ENCODE results near the gene OLFML2A. TPM values are rescaled to one million over a fixed set of nuclear protein-coding genes. Genes with fewer than 3 reads are reported as not detected.

Gene OLFML2A
- total and polyA plus RNA-seq, 2 of the 4 experiments (the other 2 are of a cell fraction): 2.0 to 5.9 TPM

DNA sequence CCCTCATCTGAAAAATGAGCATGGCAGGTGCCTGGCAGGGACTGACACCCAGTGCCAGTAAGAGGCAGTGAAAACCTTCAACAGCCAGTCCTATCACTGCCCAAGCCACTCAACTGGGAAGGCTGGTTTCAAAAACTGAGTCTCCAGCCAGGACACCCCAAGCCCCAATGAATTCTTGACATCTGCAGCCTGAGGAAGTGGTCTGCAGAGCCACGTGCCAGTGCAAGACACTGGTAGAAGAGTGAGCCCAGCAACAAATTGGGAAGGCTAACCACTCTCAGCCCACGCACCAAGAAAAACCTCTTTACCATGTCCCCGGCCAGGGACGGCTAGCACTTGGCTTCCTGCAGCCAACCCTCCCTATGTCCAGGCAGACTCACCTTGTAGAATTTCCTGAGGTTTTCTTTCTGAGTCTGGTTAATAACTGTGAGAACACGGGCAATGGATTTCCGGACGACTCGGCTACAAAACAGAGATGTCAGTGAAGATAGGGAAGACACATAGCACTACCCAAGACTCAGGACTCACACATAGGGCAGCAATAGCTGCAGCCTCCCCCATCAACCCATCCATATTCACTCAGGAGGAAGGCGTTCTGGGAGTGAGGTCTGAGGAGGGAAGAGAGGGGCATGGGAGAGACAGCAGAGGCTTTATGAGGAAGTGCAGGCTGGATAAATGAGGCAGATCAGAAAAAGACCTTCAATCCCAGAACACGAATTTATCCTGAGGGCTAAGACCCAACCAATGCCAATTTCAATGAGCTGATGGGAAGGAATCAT lies 83.1 kb downstream of the OLFML2A start:
- ATAC-seq (ENCODE audit: low read depth): no peak
- H3K27me3 ChIP-seq (ENCODE audit: control insufficient read depth, insufficient read depth, low read length): no peaks in the 10 kb centered on the region
- no peak overlapping the region for H2BK5ac ChIP-seq (ENCODE audit: low read depth, low read length, poor library complexity, severe bottlenecking)
- H2AK9ac ChIP-seq (replicated peaks; ENCODE audit: low read depth, low read length, poor library complexity): peak overlapping the region; percentile 73
- H3K4me3 ChIP-seq (ENCODE audit: insufficient read depth, low read depth, low read length): peak overlapping the region; percentile 73; the same call in 1 of the 2 replicates
- H3K27ac ChIP-seq (ENCODE audit: insufficient read depth, low read length): no peak overlapping the region
- no peak overlapping the region for H3K4ac ChIP-seq (ENCODE audit: low read depth, low read length)
- CTCF ChIA-PET: interaction anchor here (1.3 kb wide), 1 partner anchor 83 kb away, joined by 5 read pairs; the partner anchor contains the start of gene OLFML2A
- H3K79me1 ChIP-seq (ENCODE audit: low read depth in 1 of 2, low read length in 2 of 2): peaks cover 13 to 41% of the 10 kb centered on the region in 2 experiments
- H3K23ac ChIP-seq (ENCODE audit: low read depth, low read length): peak overlapping the region; percentile 91
- H2AFZ ChIP-seq (replicated peaks; ENCODE audit: low read length, poor library complexity): peak overlapping the region; percentile 14
- BruUV-seq (replicated peaks): TSS peak; percentile 73
- POLR2A ChIA-PET (ENCODE audit: unreplicated experiment): no interaction called here
- peak overlapping the region; percentile 96 for H3K9ac ChIP-seq (ENCODE audit: low read depth, low read length)
- intact Hi-C loops (cut with micrococcal nuclease) (loop anchor here (10.0 kb wide), 1 partner anchor 245 kb away; no protein-coding TSS in a partner anchor), in situ Hi-C loops (cut with MboI; ENCODE audit: low sequenced_read_pairs) (loop anchor here (10.0 kb wide), 1 partner anchor 285 kb away; the partner anchor contains the start of gene SCAI), dilution Hi-C loops (cut with HindIII; ENCODE audit: low sequenced_read_pairs, unreplicated experiment) (no loop called here)
- peak overlapping the region; percentile 42; the same call in 1 of the 2 replicates for H3K56ac ChIP-seq (ENCODE audit: extremely low read depth, insufficient read depth, low read length)
- 67% methylated on average over 1 of the region's 10 CpGs; no CpG with 5 or more reads in 1 of the 2 experiments for WGBS, 2 experiments (ENCODE audit: extremely low coverage in 2 of 2, insufficient read length in 1 of 2)
- no peak overlapping the region for H2AK5ac ChIP-seq (ENCODE audit: low read depth, low read length)
- H3K4me2 ChIP-seq (ENCODE audit: low read depth, low read length): peak overlapping the region; percentile 100
- no peak overlapping the region for H3K18ac ChIP-seq (ENCODE audit: low read depth, low read length)
- peaks cover 49% of the 10 kb centered on the region for H3K36me3 ChIP-seq (ENCODE audit: control insufficient read depth, insufficient read depth, low read length)
- H3K9me1 ChIP-seq (ENCODE audit: insufficient read depth, low read length): peaks cover 4% of the 10 kb centered on the region; the same call in 1 of the 2 replicates
- H3K4me1 ChIP-seq (ENCODE audit: control insufficient read depth, insufficient read depth, low read length): peaks cover 9% of the 10 kb centered on the region
- no peak overlapping the region for H2BK20ac ChIP-seq (ENCODE audit: low read depth, low read length)
- H4K5ac ChIP-seq (ENCODE audit: low read depth, low read length): no peak overlapping the region
- H4K91ac ChIP-seq (ENCODE audit: insufficient read depth, low read depth, low read length): no peak overlapping the region
- no peak overlapping the region for H2BK15ac ChIP-seq (ENCODE audit: low read depth, low read length)
- H4K20me1 ChIP-seq (ENCODE audit: insufficient read depth, low read length): peaks cover 62% of the 10 kb centered on the region
- H4K8ac ChIP-seq (ENCODE audit: low read depth in 2 of 2, low read length in 2 of 2): no peak overlapping the region
- H3K14ac ChIP-seq (replicated peaks; ENCODE audit: low read depth, low read length): peak overlapping the region; percentile 77; the same call in 1 of the 2 replicates
- H3K9me3 ChIP-seq (ENCODE audit: control insufficient read depth, insufficient read depth, low read length): no peaks in the 10 kb centered on the region
- DNase-seq: no peak
- no peak overlapping the region for H2BK120ac ChIP-seq (ENCODE audit: low read depth, low read length)
- TF ChIP-seq, protein P1, sequence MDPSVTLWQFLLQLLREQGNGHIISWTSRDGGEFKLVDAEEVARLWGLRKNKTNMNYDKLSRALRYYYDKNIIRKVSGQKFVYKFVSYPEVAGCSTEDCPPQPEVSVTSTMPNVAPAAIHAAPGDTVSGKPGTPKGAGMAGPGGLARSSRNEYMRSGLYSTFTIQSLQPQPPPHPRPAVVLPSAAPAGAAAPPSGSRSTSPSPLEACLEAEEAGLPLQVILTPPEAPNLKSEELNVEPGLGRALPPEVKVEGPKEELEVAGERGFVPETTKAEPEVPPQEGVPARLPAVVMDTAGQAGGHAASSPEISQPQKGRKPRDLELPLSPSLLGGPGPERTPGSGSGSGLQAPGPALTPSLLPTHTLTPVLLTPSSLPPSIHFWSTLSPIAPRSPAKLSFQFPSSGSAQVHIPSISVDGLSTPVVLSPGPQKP (IDR thresholded peaks at IDR 0.05; ENCODE audit: borderline replicate concordance, low read depth, low read length): no peak
- TF ChIP-seq MAZ (IDR thresholded peaks at IDR 0.05; ENCODE audit: borderline replicate concordance, low read depth, low read length) (no peak), MXI1 (IDR thresholded peaks at IDR 0.05; ENCODE audit: borderline replicate concordance, low read depth, low read length) (no peak), CHD1 (IDR thresholded peaks at IDR 0.05; ENCODE audit: low read depth, low read length) (no peak), RAD21 (IDR thresholded peaks at IDR 0.05; ENCODE audit: low read length) (no peak), FOS (IDR thresholded peaks at IDR 0.05; ENCODE audit: low read depth, low read length) (no peak), POLR2A (IDR thresholded peaks at IDR 0.05; ENCODE audit: low read depth, low read length) (no peak), NFE2L2 (IDR thresholded peaks at IDR 0.05; ENCODE audit: low read depth, low read length) (no peak), MAFK (IDR thresholded peaks at IDR 0.05; ENCODE audit: low read depth, low read length) (no peak), CEBPB (IDR thresholded peaks at IDR 0.05; ENCODE audit: low read depth, low read length) (no peak), BHLHE40 (IDR thresholded peaks at IDR 0.05; ENCODE audit: low read depth, low read length) (no peak), RCOR1 (IDR thresholded peaks at IDR 0.05; ENCODE audit: insufficient replicate concordance, low read length) (no peak), SMC3 (IDR thresholded peaks at IDR 0.05; ENCODE audit: low read depth, low read length) (no peak), RFX5 (IDR thresholded peaks at IDR 0.05; ENCODE audit: low read depth, low read length) (no peak)
- TF ChIP-seq, protein P2, sequence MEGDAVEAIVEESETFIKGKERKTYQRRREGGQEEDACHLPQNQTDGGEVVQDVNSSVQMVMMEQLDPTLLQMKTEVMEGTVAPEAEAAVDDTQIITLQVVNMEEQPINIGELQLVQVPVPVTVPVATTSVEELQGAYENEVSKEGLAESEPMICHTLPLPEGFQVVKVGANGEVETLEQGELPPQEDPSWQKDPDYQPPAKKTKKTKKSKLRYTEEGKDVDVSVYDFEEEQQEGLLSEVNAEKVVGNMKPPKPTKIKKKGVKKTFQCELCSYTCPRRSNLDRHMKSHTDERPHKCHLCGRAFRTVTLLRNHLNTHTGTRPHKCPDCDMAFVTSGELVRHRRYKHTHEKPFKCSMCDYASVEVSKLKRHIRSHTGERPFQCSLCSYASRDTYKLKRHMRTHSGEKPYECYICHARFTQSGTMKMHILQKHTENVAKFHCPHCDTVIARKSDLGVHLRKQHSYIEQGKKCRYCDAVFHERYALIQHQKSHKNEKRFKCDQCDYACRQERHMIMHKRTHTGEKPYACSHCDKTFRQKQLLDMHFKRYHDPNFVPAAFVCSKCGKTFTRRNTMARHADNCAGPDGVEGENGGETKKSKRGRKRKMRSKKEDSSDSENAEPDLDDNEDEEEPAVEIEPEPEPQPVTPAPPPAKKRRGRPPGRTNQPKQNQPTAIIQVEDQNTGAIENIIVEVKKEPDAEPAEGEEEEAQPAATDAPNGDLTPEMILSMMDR (conservative IDR thresholded peaks at IDR 0.05; ENCODE audit: low read depth, low read length): no peak
